ENCODE results near the gene DIO3.

DIO3 gene

DNA sequence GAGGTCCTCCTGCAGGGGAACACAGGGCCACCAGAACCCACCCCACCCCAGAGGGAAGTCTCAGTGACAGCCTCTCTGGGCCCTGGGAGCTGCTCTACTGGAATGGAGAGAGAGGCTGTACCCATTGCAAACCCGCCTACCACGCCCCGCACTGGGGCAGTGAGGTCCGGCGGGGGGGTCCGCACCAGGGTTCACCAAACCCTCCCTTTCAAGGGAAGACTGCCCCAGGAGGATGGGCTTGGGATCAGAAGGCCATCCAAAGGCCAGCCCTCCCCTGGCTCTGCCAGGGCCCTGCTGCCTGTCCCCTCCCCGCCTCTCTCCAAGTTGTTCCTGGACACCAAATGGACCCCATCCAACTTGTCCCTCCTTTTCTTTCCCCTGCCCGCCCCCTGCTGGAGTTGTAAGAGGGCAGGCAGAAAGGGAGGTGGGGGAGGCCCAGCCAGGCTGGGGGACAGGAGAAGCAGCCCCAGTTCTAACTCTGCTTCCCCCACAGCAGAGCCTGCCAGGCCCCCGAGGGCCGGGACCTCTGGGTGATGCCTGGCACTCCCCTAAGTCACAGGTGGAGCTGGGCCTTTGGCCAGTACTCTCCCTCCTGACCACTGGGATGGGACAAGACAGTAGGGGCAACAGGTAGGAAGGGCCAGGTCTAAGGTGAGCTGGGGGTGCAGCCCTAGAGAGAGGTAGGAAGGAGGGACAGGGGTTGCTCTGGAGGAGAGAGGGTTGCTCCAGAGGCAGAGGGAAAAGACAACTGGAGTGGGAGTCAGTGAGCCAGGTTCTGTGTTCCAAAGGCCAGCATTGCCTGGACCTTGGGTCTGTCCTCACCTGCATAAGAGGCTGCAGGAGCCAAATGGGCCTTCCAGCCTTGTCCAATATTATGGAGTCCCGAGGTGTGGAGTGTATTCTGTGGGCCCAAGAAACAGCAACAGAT is 3.2 kb upstream of the DIO3 start:
- no peaks in the 10 kb centered on the region for H3K4me1 ChIP-seq (ENCODE audit: control insufficient read depth, insufficient read depth, low read length)
- no peaks in the 10 kb centered on the region for H3K36me3 ChIP-seq (ENCODE audit: control insufficient read depth, insufficient read depth, low read length)
- H3K4me3 ChIP-seq (ENCODE audit: insufficient read depth, low read depth, low read length), result no peak overlapping the region
- H3K9me3 ChIP-seq (ENCODE audit: control insufficient read depth, low read length), result no peaks in the 10 kb centered on the region
- peaks cover 56% of the 10 kb centered on the region for H3K27me3 ChIP-seq (ENCODE audit: control insufficient read depth, insufficient read depth, low read length, poor library complexity, severe bottlenecking)
- H3K27ac ChIP-seq (ENCODE audit: insufficient read depth, low read depth, low read length, poor library complexity, severe bottlenecking), result no peak overlapping the region
- 90 to 93% methylated on average over 11 of the region's 11 CpGs for WGBS, 2 experiments

DNA sequence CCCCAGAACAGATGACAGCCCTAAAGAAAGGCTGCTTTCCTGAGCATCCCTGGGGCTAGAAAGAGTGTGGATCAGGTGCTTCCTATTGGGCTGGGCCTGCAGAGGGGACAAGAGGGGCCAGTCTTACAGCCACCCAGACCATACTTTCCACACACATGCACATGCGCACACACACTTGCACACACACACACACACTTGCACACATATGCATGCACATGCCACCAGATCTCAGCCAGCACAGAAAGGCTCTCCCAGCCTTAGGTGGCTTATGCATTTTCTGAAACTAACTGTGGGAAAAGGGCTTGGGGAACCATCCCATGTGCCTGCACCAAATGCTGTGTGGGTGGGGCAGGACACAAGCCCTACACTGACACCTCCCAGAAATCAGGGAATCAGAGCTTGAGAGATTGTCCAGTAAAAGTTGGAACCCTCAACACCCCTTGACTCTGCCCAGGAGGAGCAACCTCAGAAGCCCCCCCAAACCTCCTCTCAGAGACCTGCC is 2.5 kb upstream of the DIO3 start:
- peaks cover 6% of the 10 kb centered on the region for H3K4me1 ChIP-seq (ENCODE audit: control insufficient read depth, insufficient read depth, low read length)
- H3K4me3 ChIP-seq (ENCODE audit: insufficient read depth, low read depth, low read length), result no peak overlapping the region
- peaks cover 63% of the 10 kb centered on the region for H3K27me3 ChIP-seq (ENCODE audit: control insufficient read depth, insufficient read depth, low read length, poor library complexity, severe bottlenecking)

DNA sequence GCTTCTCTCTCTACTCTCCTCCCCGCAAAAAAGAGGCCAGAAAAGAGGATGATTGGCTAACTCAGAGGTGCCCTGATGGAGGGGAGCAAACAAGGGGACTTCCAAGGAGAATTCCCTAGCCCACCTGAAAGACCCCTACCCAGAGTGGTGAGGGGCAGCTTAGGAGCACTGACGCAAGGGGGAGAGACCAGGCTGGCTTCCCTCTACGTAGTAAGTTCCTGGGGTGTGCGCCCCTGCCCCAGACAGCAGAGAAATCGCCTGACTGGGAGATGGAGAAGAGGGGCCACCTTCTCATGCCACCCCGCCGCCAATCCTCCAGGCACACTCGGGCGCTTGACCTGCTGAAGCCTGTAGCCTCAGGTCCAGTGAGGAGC is 2.1 kb upstream of the DIO3 start:
- Histone ChIP-seq H3K9me3 (ENCODE audit: control insufficient read depth, low read length) (no peaks in the 10 kb centered on the region), H3K27ac (ENCODE audit: insufficient read depth, low read depth, low read length, poor library complexity, severe bottlenecking) (no peak overlapping the region), H3K4me3 (ENCODE audit: insufficient read depth, low read depth, low read length) (peak overlapping the region; percentile 40)

More for the DNA sequence above, 2.5 kb upstream of the DIO3 start:
- WGBS, 2 experiments, result 91 to 93% methylated on average over 1 of the region's 1 CpG
- H3K9me3 ChIP-seq (ENCODE audit: control insufficient read depth, low read length), result no peaks in the 10 kb centered on the region
- H3K27ac ChIP-seq (ENCODE audit: insufficient read depth, low read depth, low read length, poor library complexity, severe bottlenecking), result no peak overlapping the region
- H3K36me3 ChIP-seq (ENCODE audit: control insufficient read depth, insufficient read depth, low read length), result no peaks in the 10 kb centered on the region

DNA sequence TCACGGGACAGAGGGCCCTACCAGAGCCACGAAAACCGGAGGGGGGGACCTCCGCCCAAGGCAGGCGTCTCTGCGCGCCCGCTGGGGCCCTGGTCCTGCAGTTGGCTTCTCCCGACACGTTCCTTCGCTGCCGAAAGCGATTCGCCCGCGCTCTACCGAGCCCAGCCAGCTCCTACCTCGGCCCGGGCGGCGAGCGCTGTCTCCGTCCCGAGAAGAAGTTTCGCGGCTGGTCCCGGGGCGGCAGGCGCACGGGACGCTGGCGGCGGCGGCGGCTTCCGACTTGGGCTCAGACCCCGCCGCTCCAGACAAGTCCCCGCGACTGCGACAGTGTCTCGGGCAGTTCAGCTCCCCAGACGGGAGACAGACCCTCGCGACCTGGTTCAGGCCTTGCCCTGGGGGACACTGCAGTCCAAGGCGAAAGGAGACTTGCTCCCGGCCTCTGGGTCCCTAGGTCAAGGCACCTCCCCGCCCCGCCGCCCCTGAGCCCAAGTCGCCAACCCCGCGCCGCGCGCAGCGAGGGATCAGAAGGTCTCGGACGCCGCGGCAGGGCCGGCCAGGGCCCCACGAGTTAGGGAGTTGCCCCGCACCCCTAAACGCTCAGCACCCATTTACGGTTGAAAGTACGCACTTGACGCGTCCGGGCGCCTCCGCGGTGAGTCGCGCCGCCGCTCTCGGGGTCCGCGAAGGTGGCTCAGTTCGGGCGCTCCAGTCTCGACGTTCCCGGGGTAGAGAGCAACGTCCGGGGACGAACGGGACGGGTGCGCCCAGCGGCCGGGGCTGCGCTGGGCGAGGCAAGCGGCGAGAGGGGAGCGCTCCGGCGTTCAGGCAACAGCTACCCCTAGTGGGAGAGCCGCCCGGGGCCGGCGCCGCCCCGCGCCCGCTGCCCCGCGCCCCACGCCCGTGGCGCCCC is 1.4 kb upstream of the DIO3 start:
- 1 to 2% methylated on average over 113 of the region's 113 CpGs for WGBS, 2 experiments
- Histone ChIP-seq H3K27ac (ENCODE audit: insufficient read depth, low read depth, low read length, poor library complexity, severe bottlenecking) (no peak overlapping the region), H3K9me3 (ENCODE audit: control insufficient read depth, low read length) (no peaks in the 10 kb centered on the region), H3K27me3 (ENCODE audit: control insufficient read depth, insufficient read depth, low read length, poor library complexity, severe bottlenecking) (peaks cover 74% of the 10 kb centered on the region), H3K4me1 (ENCODE audit: control insufficient read depth, insufficient read depth, low read length) (peaks cover 17% of the 10 kb centered on the region), H3K4me3 (ENCODE audit: insufficient read depth, low read depth, low read length) (peak overlapping the region; percentile 40), H3K36me3 (ENCODE audit: control insufficient read depth, insufficient read depth, low read length) (no peaks in the 10 kb centered on the region)

More for the DNA sequence above, 2.1 kb upstream of the DIO3 start:
- H3K4me1 ChIP-seq (ENCODE audit: control insufficient read depth, insufficient read depth, low read length), result peaks cover 11% of the 10 kb centered on the region
- 40 to 49% methylated on average over 9 of the region's 9 CpGs for WGBS, 2 experiments
- H3K36me3 ChIP-seq (ENCODE audit: control insufficient read depth, insufficient read depth, low read length), result no peaks in the 10 kb centered on the region
- H3K27me3 ChIP-seq (ENCODE audit: control insufficient read depth, insufficient read depth, low read length, poor library complexity, severe bottlenecking), result peaks cover 67% of the 10 kb centered on the region

DNA sequence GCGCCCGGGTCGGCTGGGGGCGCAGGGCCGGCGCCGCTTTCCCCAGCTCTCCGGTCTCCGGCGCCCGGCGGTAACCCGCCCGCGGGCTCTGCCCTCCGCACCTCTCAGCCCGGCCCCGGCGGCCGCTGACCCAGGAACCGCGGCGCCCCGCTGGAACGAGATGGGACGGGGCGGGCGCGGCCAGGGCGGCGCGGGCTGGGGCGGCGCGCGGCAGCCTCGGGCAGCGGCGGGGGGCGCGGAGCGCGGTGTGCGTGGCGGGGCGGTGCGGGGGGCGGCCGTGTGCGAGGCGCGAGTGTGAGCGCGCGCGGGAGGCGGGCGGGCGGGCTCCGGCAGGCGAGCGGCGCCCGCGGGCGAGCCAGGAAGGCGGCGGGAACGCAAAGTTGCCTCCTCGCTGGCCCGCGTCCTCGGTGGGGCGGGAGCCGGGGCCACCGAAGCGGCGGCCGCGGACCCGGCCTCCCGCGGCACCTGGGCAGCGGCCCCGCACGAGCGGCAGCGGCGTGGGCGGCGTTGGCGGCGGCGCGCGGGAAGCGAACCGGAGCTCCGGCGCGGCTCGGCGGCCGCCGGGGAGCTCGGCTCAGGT is 671 bp upstream of the DIO3 start:
- H3K4me3 ChIP-seq (ENCODE audit: insufficient read depth, low read depth, low read length), result peak overlapping the region; percentile 40
- 1% methylated on average over 106 of the region's 106 CpGs for WGBS, 2 experiments
- H3K27me3 ChIP-seq (ENCODE audit: control insufficient read depth, insufficient read depth, low read length, poor library complexity, severe bottlenecking), result peaks cover 81% of the 10 kb centered on the region

DNA sequence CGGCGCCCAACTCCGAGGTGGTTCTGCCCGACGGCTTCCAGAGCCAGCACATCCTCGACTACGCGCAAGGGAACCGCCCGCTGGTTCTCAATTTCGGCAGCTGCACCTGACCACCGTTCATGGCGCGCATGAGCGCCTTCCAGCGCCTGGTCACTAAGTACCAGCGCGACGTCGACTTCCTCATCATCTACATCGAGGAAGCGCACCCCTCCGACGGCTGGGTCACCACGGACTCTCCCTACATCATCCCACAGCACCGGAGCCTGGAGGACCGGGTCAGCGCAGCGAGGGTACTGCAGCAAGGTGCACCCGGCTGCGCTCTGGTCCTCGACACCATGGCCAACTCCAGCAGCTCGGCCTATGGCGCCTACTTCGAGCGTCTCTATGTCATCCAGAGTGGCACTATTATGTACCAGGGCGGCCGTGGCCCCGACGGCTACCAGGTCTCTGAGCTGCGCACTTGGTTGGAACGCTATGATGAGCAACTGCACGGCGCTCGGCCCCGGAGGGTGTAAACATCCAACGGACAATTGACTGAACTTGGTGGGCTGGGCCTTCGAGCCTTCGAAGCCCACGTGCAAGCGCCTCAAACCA is 699 bp downstream of the DIO3 start:
- 89 to 92% methylated on average over 51 of the region's 51 CpGs for WGBS, 2 experiments
- Histone ChIP-seq H3K27ac (ENCODE audit: insufficient read depth, low read depth, low read length, poor library complexity, severe bottlenecking) (no peak overlapping the region), H3K27me3 (ENCODE audit: control insufficient read depth, insufficient read depth, low read length, poor library complexity, severe bottlenecking) (peaks cover 93% of the 10 kb centered on the region), H3K9me3 (ENCODE audit: control insufficient read depth, low read length) (no peaks in the 10 kb centered on the region), H3K36me3 (ENCODE audit: control insufficient read depth, insufficient read depth, low read length) (no peaks in the 10 kb centered on the region), H3K4me3 (ENCODE audit: insufficient read depth, low read depth, low read length) (no peak overlapping the region), H3K4me1 (ENCODE audit: control insufficient read depth, insufficient read depth, low read length) (peaks cover 22% of the 10 kb centered on the region)

More for the DNA sequence above, 671 bp upstream of the DIO3 start:
- Histone ChIP-seq H3K27ac (ENCODE audit: insufficient read depth, low read depth, low read length, poor library complexity, severe bottlenecking) (no peak overlapping the region), H3K4me1 (ENCODE audit: control insufficient read depth, insufficient read depth, low read length) (peaks cover 22% of the 10 kb centered on the region), H3K36me3 (ENCODE audit: control insufficient read depth, insufficient read depth, low read length) (no peaks in the 10 kb centered on the region), H3K9me3 (ENCODE audit: control insufficient read depth, low read length) (no peaks in the 10 kb centered on the region)

DNA sequence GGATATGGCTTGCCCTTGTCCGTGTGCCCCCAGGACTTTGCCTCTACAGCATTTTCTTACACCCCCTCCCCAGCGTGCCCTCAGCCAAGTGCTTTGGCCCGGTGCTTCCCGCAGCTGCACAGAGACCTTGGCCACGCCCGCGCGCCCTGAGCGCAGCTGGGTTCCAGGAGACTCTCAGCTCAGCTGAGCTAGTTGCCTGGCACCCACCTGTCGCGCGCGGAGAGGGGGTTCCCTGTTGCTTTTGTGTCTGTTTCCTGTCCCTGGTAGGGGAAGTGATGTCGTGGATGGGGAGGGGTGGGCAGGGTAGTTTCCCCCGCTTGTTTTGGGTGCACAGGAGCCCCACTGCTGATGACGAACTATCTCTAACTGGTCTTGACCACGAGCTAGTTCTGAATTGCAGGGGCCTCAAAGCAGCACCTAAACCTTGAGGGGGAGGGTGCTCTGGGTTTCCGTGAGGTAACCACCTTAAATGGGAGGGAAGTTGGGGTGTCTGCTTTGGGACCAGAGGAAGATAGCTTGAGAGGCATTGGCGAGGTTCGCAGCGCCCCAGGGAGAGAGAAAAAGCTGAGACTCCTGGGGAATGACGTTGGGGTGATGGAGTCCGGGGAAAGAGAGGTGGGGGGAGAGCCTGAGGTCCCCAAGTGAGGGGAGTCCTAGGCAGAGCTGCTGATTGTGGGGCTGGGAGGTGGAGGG is 1.5 kb downstream of the DIO3 start:
- Histone ChIP-seq H3K27ac (ENCODE audit: insufficient read depth, low read depth, low read length, poor library complexity, severe bottlenecking) (no peak overlapping the region), H3K27me3 (ENCODE audit: control insufficient read depth, insufficient read depth, low read length, poor library complexity, severe bottlenecking) (peaks cover 93% of the 10 kb centered on the region), H3K4me1 (ENCODE audit: control insufficient read depth, insufficient read depth, low read length) (peaks cover 22% of the 10 kb centered on the region), H3K9me3 (ENCODE audit: control insufficient read depth, low read length) (no peaks in the 10 kb centered on the region), H3K4me3 (ENCODE audit: insufficient read depth, low read depth, low read length) (no peak overlapping the region), H3K36me3 (ENCODE audit: control insufficient read depth, insufficient read depth, low read length) (no peaks in the 10 kb centered on the region)
- 16 to 17% methylated on average over 23 of the region's 23 CpGs for WGBS, 2 experiments

DNA sequence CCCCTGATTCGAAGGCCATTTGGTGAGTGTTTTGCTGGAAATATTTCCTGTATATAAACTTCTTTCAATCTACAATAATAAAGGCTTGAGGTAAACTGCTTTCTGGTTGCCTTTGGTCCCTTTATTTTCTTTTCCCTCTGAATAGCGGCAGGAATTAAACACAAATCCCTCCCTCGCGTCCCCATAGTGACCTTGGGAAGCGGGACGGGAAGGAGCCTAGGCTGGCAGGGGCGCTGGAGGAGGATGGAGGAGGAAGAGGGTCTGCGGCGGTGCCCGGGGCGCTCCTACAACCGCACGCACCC is 2.0 kb downstream of the DIO3 start:
- 1 to 3% methylated on average over 12 of the region's 13 CpGs for WGBS, 2 experiments

DNA sequence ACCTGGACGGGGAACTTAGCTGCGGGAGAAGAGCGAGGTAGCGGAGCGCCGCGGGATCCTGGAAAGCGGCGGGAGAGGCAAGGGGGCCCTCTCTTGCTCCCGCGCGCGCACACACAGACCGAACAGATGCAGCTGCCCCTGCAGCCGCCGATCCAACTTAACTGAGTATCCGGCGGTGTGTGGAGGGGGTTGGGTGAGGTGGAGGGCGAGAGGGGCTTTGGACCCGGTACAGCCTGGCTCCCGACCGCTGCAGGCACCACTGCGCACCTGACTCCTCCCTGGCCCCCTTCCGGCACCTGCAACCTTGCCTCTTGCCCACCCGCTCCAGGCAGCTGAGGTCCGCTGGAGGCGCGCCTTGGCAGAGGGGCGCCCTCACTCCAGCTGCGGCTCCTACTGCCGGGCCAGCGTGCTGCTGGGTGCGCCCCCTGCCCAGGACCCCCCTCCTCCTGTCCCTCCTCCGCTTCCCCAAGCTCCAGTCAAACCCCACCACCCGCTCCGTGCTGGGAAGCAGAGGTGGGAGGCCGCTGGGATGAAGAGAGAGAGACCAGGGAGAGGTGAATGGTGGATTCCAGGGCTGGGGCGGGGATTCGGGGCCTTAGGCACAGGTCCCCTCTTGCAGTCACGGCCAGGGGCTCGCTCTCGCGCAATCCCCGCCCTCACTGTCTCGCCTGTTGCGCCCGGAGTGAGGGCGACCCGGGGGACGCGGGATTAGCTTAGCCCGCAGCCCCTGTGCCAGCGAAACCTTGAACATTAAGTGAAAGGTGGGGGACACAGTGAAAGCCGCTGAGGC is 2.6 kb downstream of the DIO3 start:
- peaks cover 22% of the 10 kb centered on the region for H3K4me1 ChIP-seq (ENCODE audit: control insufficient read depth, insufficient read depth, low read length)
- 1 to 2% methylated on average over 53 to 54 of the region's 54 CpGs for WGBS, 2 experiments
- no peaks in the 10 kb centered on the region for H3K9me3 ChIP-seq (ENCODE audit: control insufficient read depth, low read length)
- H3K4me3 ChIP-seq (ENCODE audit: insufficient read depth, low read depth, low read length), result peak overlapping the region; percentile 19
- peaks cover 93% of the 10 kb centered on the region for H3K27me3 ChIP-seq (ENCODE audit: control insufficient read depth, insufficient read depth, low read length, poor library complexity, severe bottlenecking)
- H3K27ac ChIP-seq (ENCODE audit: insufficient read depth, low read depth, low read length, poor library complexity, severe bottlenecking), result no peak overlapping the region
- H3K36me3 ChIP-seq (ENCODE audit: control insufficient read depth, insufficient read depth, low read length), result no peaks in the 10 kb centered on the region

More for the DNA sequence above, 2.0 kb downstream of the DIO3 start:
- Histone ChIP-seq H3K27ac (ENCODE audit: insufficient read depth, low read depth, low read length, poor library complexity, severe bottlenecking) (no peak overlapping the region), H3K36me3 (ENCODE audit: control insufficient read depth, insufficient read depth, low read length) (no peaks in the 10 kb centered on the region), H3K4me3 (ENCODE audit: insufficient read depth, low read depth, low read length) (no peak overlapping the region), H3K27me3 (ENCODE audit: control insufficient read depth, insufficient read depth, low read length, poor library complexity, severe bottlenecking) (peaks cover 93% of the 10 kb centered on the region), H3K4me1 (ENCODE audit: control insufficient read depth, insufficient read depth, low read length) (peaks cover 22% of the 10 kb centered on the region), H3K9me3 (ENCODE audit: control insufficient read depth, low read length) (no peaks in the 10 kb centered on the region)

Measured in ectodermal cell (in vitro differentiated cells).